SK-N-SH treated with all-trans-retinoic acid at 6 μM for 48 hours (cell line): Measurements from ENCODE around the gene DUSP7.

ENCODE experiments used
- ATAC-seq: fragments of 200-7000 bp; cut with Tn5 transposase; 3 replicates; pipeline ENCODE4 v1.9.1; 2020; ENCODE audit warnings: mild to moderate bottlenecking, moderate library complexity
- ARNTL ChIP-seq: fragments of 450-650 bp; formaldehyde crosslinking; IDR thresholded peaks from 2 replicates; pipeline ENCODE4 v1.5.0; 2020; ENCODE audit warnings: low read depth, mild to moderate bottlenecking, moderate library complexity, borderline replicate concordance
- BACH2 ChIP-seq: fragments of 250-450 bp; sonication (Bioruptor Pico); IDR thresholded peaks from 2 replicates; pipeline ENCODE4 v1.9.0; 2021; ENCODE audit warnings: mild to moderate bottlenecking, borderline replicate concordance
- CSDC2 ChIP-seq: fragments of 250-450 bp; sonication (Bioruptor Pico); IDR thresholded peaks from 2 replicates; pipeline ENCODE4 v1.5.0; 2020; ENCODE audit warnings: mild to moderate bottlenecking, moderate library complexity
- CSRNP3 ChIP-seq: fragments of 250-450 bp; sonication (Bioruptor Pico); IDR thresholded peaks from 2 replicates; pipeline ENCODE4 v1.5.1; 2021; ENCODE audit warnings: mild to moderate bottlenecking, moderate library complexity
- GLIS3 ChIP-seq: fragments of 250-450 bp; sonication (Bioruptor Pico); IDR thresholded peaks from 2 replicates; pipeline ENCODE4 v1.5.0; 2020; ENCODE audit warnings: mild to moderate bottlenecking, moderate library complexity
- ISL1 ChIP-seq: fragments of 250-450 bp; sonication (Bioruptor Pico); IDR thresholded peaks from 2 replicates; pipeline ENCODE4 v2.1.2; 2022; ENCODE audit warnings: mild to moderate bottlenecking, moderate library complexity
- OSR1 ChIP-seq: fragments of 250-450 bp; sonication (Bioruptor Pico); IDR thresholded peaks from 2 replicates; pipeline ENCODE4 v1.8.0; 2022; ENCODE audit warnings: moderate library complexity, mild to moderate bottlenecking, inconsistent platforms
- PATZ1 ChIP-seq: fragments of 250-450 bp; sonication (Bioruptor Pico); IDR thresholded peaks from 2 replicates; pipeline ENCODE4 v1.8.0; 2020; ENCODE audit warnings: mild to moderate bottlenecking, moderate library complexity, borderline replicate concordance
- SNAI2 ChIP-seq: fragments of 250-450 bp; sonication (Bioruptor Pico); IDR thresholded peaks from 2 replicates; pipeline ENCODE4 v1.5.0; 2020; ENCODE audit warnings: mild to moderate bottlenecking, moderate library complexity
- TCF4 ChIP-seq: fragments of 250-450 bp; sonication (Bioruptor Pico); IDR thresholded peaks from 2 replicates; pipeline ENCODE4 v1.8.0; 2021; ENCODE audit warnings: mild to moderate bottlenecking, moderate library complexity, borderline replicate concordance
- TOX ChIP-seq: fragments of 250-450 bp; sonication (Bioruptor Pico); IDR thresholded peaks from 2 replicates; pipeline ENCODE4 v1.8.0; 2021; ENCODE audit warnings: mild to moderate bottlenecking, moderate library complexity, borderline replicate concordance
- TSHZ2 ChIP-seq: fragments of 250-450 bp; sonication (Bioruptor Pico); IDR thresholded peaks from 2 replicates; pipeline ENCODE4 v1.5.0; 2020; ENCODE audit warnings: mild to moderate bottlenecking, moderate library complexity
- ZC3H10 ChIP-seq: fragments of 250-450 bp; sonication (Bioruptor Pico); IDR thresholded peaks from 2 replicates; pipeline ENCODE4 v1.5.1; 2021; ENCODE audit warnings: mild to moderate bottlenecking, moderate library complexity
- ZFP3 ChIP-seq: fragments of 250-450 bp; sonication (Bioruptor Pico); IDR thresholded peaks from 2 replicates; pipeline ENCODE4 v1.5.0; 2020; ENCODE audit warnings: mild to moderate bottlenecking, moderate library complexity
- ZFP30 ChIP-seq: fragments of 450-650 bp; formaldehyde crosslinking; IDR thresholded peaks from 2 replicates; pipeline ENCODE4 v1.5.0; 2022; ENCODE audit warnings: mild to moderate bottlenecking, moderate library complexity
- ZNF565 ChIP-seq: fragments of 450-650 bp; formaldehyde crosslinking; conservative IDR thresholded peaks from 2 replicates; pipeline ENCODE4 v1.5.0; 2020; ENCODE audit warnings: low read depth, mild to moderate bottlenecking, moderate library complexity
- ZNF70 ChIP-seq: fragments of 450-650 bp; formaldehyde crosslinking; IDR thresholded peaks from 2 replicates; pipeline ENCODE4 v1.5.0; 2020; ENCODE audit warnings: mild to moderate bottlenecking, moderate library complexity
- TF ChIP-seq, protein P1 (sequence below): fragments of 250-450 bp; sonication (Bioruptor Pico); IDR thresholded peaks from 2 replicates; pipeline ENCODE4 v1.8.0; 2021; ENCODE audit warnings: low read depth, mild to moderate bottlenecking, moderate library complexity, borderline replicate concordance

The DUSP7 gene

GRCh38 chr3:52068055-52068571 is 11.7 kb upstream of the DUSP7 start:
- peak; percentile 64 for ATAC-seq
- no peak for TF ChIP-seq ZFP30
- TF ChIP-seq ZNF70 (CRISPR knock-in tag) = peak; percentile 64; the same call in 1 of the 2 replicates
- peak; percentile 96 for TF ChIP-seq TCF4 (CRISPR knock-in tag)
- TF ChIP-seq TSHZ2 (CRISPR knock-in tag) = peak; percentile 73; the same call in 1 of the 2 replicates

- TF ChIP-seq CSRNP3 (no peak), ZNF70 (CRISPR knock-in tag) (no peak), TOX (CRISPR knock-in tag) (no peak), SNAI2 (no peak), ARNTL (CRISPR knock-in tag) (no peak), ZNF565 (CRISPR knock-in tag) (no peak), CSDC2 (CRISPR knock-in tag) (no peak), TSHZ2 (CRISPR knock-in tag) (no peak), ZFP3 (CRISPR knock-in tag) (no peak), PATZ1 (CRISPR knock-in tag) (no peak), TCF4 (CRISPR knock-in tag) (no peak), ZFP30 (no peak), BACH2 (CRISPR knock-in tag) (no peak), OSR1 (no peak), ISL1 (no peak)
- TF ChIP-seq, protein P1, sequence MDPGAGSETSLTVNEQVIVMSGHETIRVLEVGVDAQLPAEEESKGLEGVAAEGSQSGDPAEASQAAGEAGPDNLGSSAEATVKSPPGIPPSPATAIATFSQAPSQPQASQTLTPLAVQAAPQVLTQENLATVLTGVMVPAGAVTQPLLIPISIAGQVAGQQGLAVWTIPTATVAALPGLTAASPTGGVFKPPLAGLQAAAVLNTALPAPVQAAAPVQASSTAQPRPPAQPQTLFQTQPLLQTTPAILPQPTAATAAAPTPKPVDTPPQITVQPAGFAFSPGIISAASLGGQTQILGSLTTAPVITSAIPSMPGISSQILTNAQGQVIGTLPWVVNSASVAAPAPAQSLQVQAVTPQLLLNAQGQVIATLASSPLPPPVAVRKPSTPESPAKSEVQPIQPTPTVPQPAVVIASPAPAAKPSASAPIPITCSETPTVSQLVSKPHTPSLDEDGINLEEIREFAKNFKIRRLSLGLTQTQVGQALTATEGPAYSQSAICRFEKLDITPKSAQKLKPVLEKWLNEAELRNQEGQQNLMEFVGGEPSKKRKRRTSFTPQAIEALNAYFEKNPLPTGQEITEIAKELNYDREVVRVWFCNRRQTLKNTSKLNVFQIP (CRISPR knock-in tag) = no peak
- ATAC-seq = no peak
Measured at GRCh38 chr3:52067526-52067925, 11.2 kb upstream of the DUSP7 start.

DNA sequence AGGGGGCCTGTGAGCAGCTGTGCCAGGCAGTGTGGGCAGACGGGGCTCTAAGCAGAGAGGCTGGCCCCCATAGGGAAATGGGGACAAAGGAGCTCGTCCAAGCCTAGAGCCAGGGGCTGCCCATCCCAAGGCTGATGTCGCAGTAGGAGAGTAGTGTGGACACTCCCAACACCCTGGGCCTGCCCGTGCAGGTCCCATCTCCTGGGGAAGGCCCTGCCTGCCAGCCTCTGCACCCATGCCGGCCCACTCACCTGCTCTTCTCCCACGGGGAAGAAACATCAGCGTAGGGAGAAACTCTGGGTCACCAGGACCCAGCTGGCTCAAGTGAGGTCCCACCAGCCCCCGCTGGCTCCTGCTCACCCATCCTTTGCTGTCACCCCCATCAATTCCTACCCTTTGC is 10.7 kb upstream of the DUSP7 start:
- TF ChIP-seq ISL1 (no peak), BACH2 (CRISPR knock-in tag) (no peak), ZNF70 (CRISPR knock-in tag) (no peak), ARNTL (CRISPR knock-in tag) (no peak), TOX (CRISPR knock-in tag) (no peak), GLIS3 (no peak), ZFP30 (no peak), ZC3H10 (CRISPR knock-in tag) (no peak), TCF4 (CRISPR knock-in tag) (no peak)
- TF ChIP-seq, protein P1 (CRISPR knock-in tag) = no peak
- TF ChIP-seq, all 23 proteins: peak for 0
- ATAC-seq = no peak
